GM12874 (cell line): ENCODE results near the gene SUN2.

Experiments used
- TF ChIP-seq, protein P1 (sequence below): IDR thresholded peaks from 2 replicates; pipeline ENCODE4 v1.5.1; 2011; ENCODE audit warnings: low read depth, mild to moderate bottlenecking, control low read depth, low read length, moderate library complexity; ENCODE audit not compliant: insufficient read depth

SUN2 gene

GRCh38 chr22:38766076-38766777 is 10.4 kb upstream of the SUN2 start:
- TF ChIP-seq, protein P1, sequence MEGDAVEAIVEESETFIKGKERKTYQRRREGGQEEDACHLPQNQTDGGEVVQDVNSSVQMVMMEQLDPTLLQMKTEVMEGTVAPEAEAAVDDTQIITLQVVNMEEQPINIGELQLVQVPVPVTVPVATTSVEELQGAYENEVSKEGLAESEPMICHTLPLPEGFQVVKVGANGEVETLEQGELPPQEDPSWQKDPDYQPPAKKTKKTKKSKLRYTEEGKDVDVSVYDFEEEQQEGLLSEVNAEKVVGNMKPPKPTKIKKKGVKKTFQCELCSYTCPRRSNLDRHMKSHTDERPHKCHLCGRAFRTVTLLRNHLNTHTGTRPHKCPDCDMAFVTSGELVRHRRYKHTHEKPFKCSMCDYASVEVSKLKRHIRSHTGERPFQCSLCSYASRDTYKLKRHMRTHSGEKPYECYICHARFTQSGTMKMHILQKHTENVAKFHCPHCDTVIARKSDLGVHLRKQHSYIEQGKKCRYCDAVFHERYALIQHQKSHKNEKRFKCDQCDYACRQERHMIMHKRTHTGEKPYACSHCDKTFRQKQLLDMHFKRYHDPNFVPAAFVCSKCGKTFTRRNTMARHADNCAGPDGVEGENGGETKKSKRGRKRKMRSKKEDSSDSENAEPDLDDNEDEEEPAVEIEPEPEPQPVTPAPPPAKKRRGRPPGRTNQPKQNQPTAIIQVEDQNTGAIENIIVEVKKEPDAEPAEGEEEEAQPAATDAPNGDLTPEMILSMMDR: peak; percentile 77

GRCh38 chr22:38762551-38762983 is 6.8 kb upstream of the SUN2 start:
- TF ChIP-seq, protein P1: no peak

GRCh38 chr22:38761202-38762162 is 5.7 kb upstream of the SUN2 start:
- TF ChIP-seq, protein P1: no peak

- TF ChIP-seq, protein P1: no peak
Observed at GRCh38 chr22:38760477-38761201, 4.8 kb upstream of the SUN2 start.

DNA sequence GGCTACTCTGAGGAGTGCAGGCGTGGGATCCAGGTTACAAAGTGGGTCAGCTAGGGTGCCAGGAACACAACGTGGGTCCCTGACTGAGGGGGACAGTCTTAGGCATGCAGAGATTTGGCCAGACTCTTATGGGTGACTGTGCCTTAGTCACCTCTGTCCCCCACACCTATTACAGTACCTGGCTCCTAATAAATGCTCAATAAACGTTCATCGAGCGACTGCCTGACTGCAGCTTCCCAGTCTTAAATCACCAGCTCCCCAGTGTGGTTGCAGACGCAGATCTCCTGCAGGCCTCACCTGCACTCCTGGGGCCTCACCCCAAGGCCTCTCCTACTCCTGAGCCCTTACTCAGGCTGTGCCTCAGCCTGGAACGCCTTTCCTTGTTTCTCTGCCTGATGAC is 3.2 kb upstream of the SUN2 start:
- TF ChIP-seq, protein P1: no peak

GRCh38 chr22:38758276-38758945 is 2.6 kb upstream of the SUN2 start:
- TF ChIP-seq, protein P1: no peak

- TF ChIP-seq, protein P1: no peak
Observed at GRCh38 chr22:38757464-38757757, 1.6 kb upstream of the SUN2 start.
